GM19193 (cell line): ENCODE measurements around the gene TMX4.

Experiments used
- POLR2A ChIP-seq: IDR thresholded peaks from 4 replicates; pipeline ENCODE4 v1.6.1; 2011; ENCODE audit not compliant: insufficient read depth, insufficient read length; ENCODE audit errors: extremely low read depth

TMX4 gene

DNA sequence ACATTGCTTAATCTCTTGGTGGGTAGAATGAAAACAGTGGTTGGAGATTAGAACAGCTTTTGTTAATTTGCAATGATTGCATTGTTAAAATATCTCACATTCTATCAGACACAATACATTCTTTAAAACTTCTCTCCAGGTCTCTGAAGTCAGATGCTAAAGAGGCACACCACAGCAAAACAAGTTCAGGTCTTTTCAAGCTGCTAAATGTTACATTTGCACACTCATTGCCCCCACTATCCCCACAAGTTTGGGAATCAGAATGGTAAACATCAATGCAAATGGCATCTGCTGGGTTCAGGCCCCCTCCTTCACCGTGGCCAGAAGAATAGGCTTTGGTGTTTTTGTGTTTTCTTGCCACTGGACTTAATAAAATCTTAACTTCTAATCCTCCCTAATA lies 69.2 kb downstream of the TMX4 start:
- no peak for TF ChIP-seq POLR2A

DNA sequence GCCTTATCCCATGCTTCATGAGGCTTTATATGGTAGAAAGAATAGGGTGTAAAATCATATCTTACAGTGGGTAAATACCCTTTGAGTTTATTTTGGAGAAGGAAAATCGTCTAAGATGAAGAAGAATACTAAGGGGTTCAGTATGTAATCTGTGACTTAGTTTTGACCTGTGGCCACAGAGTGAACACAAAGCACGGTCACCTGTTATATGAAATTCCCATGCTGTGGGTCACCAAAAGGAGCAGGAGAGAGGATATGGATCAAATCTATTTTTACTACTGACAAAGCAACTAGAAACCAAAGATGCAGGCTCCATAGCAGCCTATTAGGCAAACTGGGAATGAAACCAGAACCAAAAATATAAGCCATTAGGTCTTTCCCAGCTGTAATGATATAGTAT lies 75.7 kb downstream of the TMX4 start:
- no peak for TF ChIP-seq POLR2A

DNA sequence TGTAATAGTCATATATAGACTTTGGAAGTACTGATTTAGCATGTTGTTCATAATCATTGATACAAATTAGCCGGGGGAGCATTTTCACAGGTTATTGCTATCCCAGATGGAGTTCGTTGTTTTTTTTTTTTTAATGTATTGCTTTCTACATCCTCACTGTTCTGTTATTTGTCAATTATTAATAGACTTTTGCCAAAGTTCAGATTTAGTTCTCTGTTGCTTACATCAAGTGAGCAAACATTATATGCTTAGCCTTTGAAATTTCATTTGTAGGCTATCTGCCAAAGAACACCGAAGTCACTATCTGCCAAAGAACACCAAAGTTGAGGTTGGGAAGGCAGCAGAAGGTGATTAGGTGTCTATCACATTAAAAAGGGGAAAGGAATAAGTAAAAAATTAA lies 79.2 kb downstream of the TMX4 start, which contains the start of gene HAO1:
HAO1 (minus strand) TSS at position 118 of the 400 bp plus-strand sequence; CDS start at position 82, 36 bp downstream.
- no peak for TF ChIP-seq POLR2A

DNA sequence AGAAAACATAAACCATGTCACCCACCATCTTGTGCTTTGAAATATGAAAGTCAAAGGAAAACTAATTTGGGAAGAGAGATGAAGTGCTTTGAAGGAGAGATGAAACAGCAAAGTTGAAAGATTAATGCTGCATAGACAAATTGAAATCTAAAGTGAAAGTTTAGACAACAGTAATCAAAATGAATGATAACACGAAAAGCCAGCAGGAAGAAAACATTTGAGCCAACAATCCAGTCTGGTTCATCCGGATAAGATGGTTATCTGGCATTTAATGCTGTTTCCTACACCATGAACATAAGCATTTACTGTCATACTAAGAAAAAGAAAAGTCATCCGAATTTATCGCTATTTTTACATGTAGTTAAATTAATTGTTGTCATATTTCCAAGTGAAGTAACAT lies 79.9 kb downstream of the TMX4 start:
- TF ChIP-seq POLR2A: no peak

DNA sequence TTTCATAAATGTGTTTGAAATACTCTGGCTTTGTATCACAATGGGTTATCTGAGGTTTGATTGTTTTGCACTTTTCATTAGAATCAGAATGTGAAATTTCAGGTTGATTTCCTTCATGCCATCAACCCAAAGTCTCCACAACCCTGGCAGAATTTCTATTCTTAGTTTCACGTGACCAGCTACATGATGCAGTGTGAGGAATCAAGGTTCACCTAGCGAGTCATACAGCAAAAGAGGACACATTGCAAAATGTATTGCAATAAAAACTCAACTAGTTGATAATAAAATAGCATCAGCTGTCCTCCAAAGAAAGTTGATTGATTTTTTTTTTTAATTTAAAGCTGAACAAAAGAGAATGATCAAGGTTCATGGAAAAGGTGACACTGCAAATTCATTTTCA lies 81.5 kb downstream of the TMX4 start:
- no peak for TF ChIP-seq POLR2A

DNA sequence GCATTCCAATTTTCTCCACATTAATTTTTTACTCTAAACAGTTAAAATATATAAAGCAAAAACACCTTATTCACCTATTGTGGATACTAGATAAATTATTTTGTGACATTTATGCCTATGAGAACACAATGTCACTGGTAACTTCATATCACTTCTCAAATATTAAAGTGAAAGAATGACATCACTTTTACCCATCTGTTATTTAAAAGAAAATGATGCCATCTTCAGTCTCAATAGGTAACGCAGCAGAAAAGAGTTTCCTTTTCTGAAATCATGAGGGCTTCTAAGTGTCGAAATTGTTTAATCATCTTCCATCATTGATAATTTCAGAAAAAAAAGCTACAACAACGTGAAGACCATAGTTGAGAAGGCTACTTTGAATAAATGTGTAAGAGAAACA lies 82.2 kb downstream of the TMX4 start:
- no peak for TF ChIP-seq POLR2A

DNA sequence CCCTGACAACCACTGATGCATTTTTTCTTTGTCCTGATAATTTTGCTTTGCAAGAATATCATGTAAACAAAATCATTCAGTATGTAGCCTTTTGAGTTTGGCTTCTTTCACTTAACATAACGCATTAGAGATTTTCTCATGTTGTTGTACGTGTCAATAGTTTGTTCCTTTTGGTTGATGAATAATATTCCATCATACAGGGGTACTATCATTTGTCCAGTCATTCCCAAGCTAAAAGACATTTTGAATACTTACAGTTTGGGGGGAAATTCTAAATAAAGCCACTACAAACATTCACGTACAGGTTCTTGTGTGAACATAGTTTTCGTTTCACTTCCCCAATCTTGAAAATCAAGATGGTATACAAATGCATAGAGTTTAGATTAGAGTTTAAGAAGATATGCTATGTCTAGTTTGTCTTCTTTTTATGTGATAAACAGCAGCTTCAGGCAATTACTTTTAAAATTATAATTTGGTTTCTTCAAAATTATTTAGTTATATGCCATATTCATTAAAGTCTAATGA lies 84.5 kb downstream of the TMX4 start:
- TF ChIP-seq POLR2A: no peak

DNA sequence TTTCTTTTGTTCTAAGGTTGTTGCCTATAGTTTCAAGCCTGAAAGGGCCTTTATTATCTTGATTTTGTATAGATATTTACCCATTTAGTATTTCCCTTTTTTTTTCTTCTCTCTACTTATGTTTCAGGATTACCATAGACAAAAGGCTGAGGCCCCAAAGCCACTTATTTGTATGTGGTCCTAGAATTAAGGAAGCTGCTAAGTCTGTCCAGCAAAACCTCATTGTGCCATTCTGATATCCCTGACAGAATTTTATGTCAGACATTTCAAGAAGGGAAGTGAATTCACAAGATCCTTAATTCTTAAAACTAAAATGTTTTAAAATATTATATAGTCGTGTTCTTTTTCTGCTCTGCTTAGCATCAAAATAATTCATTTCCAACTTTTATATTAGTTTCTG lies 86.2 kb downstream of the TMX4 start:
- no peak for TF ChIP-seq POLR2A

DNA sequence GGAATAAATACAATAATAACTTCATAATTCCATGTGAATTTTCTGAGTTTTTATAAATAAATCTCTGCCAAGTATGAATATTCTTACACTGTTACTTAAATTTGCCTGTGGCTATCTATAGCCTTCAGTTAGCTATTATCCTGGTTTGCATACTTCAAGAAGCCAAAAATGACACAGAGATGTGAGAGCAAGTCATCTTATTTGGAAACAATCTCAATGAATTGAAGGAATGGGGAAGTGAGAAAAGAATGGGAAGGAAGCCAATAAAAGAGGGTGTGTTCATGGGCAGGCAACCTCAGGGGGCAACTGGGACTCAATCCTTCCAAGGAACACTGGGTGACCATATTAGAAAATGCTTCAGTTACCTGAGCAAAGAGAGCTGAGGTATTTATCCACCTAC lies 89.2 kb downstream of the TMX4 start:
- TF ChIP-seq POLR2A: no peak
